Right atrium auricular region (tissue), 2 donors: ENCODE results near the gene PRR14. TPM values are rescaled to one million over a fixed set of nuclear protein-coding genes. Genes with fewer than 3 reads are reported as not detected.

Experiments
- DNase-seq: peaks from one replicate; pipeline ENCODE4 v3.0.0-alpha.2; 2019; ENCODE audit warnings: low spot score
- H3K27ac ChIP-seq, 2 donors: fragments of 200-600 bp; sonication (generic); 1 replicate in 1 of 2; 2 replicates in 1 of 2; pipeline ENCODE4 v1.5.1; 2016 to 2019
- H3K27me3 ChIP-seq, 2 donors: fragments of 200-600 bp; sonication (generic); one replicate each; pipeline versions ENCODE4 v1.5.1 to v1.6.0; 2017 to 2019
- H3K36me3 ChIP-seq: fragments of 200-600 bp; sonication (generic); one replicate; pipeline ENCODE4 v1.5.1; 2016
- H3K4me1 ChIP-seq, 2 donors: fragments of 200-600 bp; sonication (generic); one replicate each; pipeline versions ENCODE4 v1.5.1 to v1.6.0; 2017 to 2019
- H3K4me3 ChIP-seq, 2 donors: fragments of 200-600 bp; sonication (generic); 1 replicate in 1 of 2; 2 replicates in 1 of 2; pipeline ENCODE4 v1.5.1; 2017 to 2019; ENCODE audit warnings: mild to moderate bottlenecking in 1 of 2, moderate library complexity in 1 of 2
- H3K9me3 ChIP-seq, 2 donors: fragments of 200-600 bp; sonication (generic); one replicate each; pipeline ENCODE4 v1.5.1; 2019
- total RNA-seq, 2 donors: library from RNA; depleted of rRNA; stranded (reverse); fragments of >200 nt; gene quantifications; one replicate each; pipeline ENCODE4 v1.1.0, GENCODE V29; 2016
- TF ChIP-seq, protein P1 (sequence below), 2 donors: fragments of 200-600 bp; sonication (generic); IDR thresholded peaks; one replicate each; pipeline ENCODE4 v1.5.1; 2019; ENCODE audit warnings: antibody characterized with exemption in 2 of 2

The PRR14 gene
- total RNA-seq, 2 donors from 2014 or later: 12.3 to 17.3 TPM

DNA sequence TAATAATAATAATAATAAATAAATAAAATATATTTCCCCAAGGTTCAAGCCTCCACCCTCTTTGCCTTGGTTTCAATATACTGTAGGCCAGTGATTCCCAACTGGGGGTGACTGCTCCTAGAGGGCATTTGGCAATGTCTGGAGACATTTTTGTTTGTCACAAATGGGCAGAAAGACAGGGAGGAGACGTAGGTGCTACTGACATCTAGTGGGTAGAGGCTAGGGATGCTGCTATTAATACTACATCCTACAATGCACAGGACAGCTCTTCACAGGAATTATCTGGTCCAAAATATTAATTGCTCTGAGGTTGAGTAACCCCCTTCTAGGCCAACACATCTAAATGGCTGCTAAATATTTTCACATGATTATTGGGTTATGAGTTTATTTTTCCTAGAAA, 12.8 kb upstream of the PRR14 start:
- Histone ChIP-seq H3K9me3 (no peaks in the 10 kb centered on the region), H3K27ac (no peak overlapping the region), H3K4me3 (no peak overlapping the region), H3K27me3 (no peaks in the 10 kb centered on the region), H3K4me1 (peaks cover 0 to 11% of the 10 kb centered on the region in 2 donors), H3K36me3 (no peaks in the 10 kb centered on the region)
- no peak for DNase-seq
- TF ChIP-seq, protein P1, sequence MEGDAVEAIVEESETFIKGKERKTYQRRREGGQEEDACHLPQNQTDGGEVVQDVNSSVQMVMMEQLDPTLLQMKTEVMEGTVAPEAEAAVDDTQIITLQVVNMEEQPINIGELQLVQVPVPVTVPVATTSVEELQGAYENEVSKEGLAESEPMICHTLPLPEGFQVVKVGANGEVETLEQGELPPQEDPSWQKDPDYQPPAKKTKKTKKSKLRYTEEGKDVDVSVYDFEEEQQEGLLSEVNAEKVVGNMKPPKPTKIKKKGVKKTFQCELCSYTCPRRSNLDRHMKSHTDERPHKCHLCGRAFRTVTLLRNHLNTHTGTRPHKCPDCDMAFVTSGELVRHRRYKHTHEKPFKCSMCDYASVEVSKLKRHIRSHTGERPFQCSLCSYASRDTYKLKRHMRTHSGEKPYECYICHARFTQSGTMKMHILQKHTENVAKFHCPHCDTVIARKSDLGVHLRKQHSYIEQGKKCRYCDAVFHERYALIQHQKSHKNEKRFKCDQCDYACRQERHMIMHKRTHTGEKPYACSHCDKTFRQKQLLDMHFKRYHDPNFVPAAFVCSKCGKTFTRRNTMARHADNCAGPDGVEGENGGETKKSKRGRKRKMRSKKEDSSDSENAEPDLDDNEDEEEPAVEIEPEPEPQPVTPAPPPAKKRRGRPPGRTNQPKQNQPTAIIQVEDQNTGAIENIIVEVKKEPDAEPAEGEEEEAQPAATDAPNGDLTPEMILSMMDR (IDR thresholded peaks at IDR 0.05): peak in 1 of 2 donors; percentile 32

DNA sequence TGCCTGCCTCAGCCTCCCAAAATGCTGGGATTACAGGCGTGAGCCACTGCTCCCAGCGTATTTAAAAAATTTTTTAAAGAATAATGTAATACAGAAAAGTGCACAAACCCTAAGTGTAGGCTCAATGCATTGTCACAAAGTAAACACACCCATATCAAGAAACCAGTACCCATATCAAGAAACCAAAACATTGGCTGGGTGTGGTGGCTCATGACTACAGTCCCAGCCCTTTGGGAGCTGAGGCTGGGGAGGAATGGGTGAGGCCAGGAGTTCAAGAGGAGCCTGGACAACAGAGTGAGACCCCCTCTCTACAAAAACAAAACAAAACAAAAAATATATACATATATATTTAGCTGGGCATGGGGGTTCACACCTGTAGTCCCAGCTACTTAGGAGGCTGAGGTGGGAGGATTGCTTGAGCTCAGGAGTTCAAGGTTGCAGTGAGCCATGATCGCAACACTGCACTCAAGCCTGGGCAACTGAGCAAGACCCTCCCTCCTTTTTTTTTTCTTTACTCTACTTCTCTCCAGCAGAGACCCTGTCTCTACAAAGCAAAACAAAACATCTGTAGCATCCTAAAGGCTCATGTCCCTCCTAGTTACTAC, 9.3 kb upstream of the PRR14 start:
- H3K27ac ChIP-seq: no peak overlapping the region
- H3K4me1 ChIP-seq: no peaks in the 10 kb centered on the region
- no peaks in the 10 kb centered on the region for H3K27me3 ChIP-seq
- TF ChIP-seq, protein P1 (IDR thresholded peaks at IDR 0.05): no peak
- H3K9me3 ChIP-seq: no peaks in the 10 kb centered on the region
- no peaks in the 10 kb centered on the region for H3K36me3 ChIP-seq
- H3K4me3 ChIP-seq: no peak overlapping the region
- DNase-seq: no peak

DNA sequence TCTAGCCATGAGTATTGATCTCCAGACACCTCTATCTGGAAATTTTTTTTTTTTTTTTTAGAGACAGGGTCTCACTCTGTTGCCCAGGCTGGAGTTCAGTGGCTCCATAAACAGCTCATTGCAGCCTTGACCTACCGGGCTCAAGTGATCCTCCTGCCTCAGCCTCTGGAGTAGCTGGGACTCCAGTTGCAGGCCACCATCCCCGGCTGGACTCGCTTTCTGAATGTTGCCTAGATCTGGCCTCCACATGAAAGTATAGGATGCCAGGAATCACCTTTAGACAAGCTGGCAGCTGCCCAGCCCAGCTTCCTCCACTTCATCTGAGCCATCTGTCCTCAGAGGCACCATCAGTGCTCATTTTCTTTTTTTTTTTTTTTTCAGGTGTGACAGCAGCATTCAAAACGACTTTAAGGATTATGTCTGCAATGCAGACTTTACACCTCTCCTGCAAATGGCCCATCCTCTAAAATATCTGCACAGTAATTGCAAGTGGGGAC, 6.4 kb upstream of the PRR14 start:
- H3K27me3 ChIP-seq: no peaks in the 10 kb centered on the region
- H3K4me1 ChIP-seq: no peaks in the 10 kb centered on the region
- H3K27ac ChIP-seq: no peak overlapping the region
- H3K36me3 ChIP-seq: no peaks in the 10 kb centered on the region
- TF ChIP-seq, protein P1 (IDR thresholded peaks at IDR 0.05): no peak
- no peaks in the 10 kb centered on the region for H3K9me3 ChIP-seq
- no peak for DNase-seq
- H3K4me3 ChIP-seq: no peak overlapping the region

DNA sequence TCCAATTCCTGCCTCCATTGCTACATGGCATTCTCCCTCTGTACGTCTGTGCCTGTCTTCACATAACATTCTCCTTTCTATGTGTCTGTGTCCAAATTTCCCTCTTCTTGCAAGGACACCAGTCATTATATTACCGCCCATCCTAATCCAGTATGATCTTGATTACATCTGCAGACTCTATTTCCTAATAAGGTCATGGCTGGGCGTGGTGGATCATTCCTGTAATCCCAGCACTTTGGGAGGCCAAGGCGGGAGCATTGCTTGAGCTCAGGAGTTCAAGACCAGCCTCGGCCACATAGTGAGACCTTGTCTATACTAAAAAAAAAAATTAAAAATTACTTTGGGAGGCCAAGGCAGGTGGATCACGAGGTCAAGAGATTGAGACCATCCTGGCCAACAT, 5.0 kb upstream of the PRR14 start:
- TF ChIP-seq, protein P1 (IDR thresholded peaks at IDR 0.05): no peak
- no peak for DNase-seq
- H3K9me3 ChIP-seq: no peaks in the 10 kb centered on the region
- no peaks in the 10 kb centered on the region for H3K27me3 ChIP-seq
- H3K4me1 ChIP-seq: peaks cover 0 to 5% of the 10 kb centered on the region in 2 donors
- H3K4me3 ChIP-seq: no peak overlapping the region
- no peaks in the 10 kb centered on the region for H3K36me3 ChIP-seq
- H3K27ac ChIP-seq: no peak overlapping the region

DNA sequence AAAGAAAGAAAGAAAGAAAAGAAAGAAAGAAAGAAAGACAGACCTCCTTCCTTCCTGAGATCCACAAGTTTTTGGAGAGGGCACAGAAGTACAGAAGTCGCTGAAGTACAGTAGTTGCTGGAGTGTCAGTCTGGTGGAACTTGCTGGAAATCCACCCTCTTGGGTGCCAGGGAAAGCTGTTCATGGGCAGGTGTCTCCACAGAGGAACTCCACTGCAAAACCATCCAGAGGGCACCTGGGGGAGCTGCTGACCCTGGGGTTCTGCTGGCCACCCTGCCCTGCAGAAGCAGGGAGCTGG, 3.5 kb upstream of the PRR14 start:
- no peak for DNase-seq
- no peaks in the 10 kb centered on the region for H3K36me3 ChIP-seq

More for the DNA sequence above, 3.5 kb upstream of the PRR14 start:
- TF ChIP-seq, protein P1 (IDR thresholded peaks at IDR 0.05): no peak
- peaks cover 0 to 13% of the 10 kb centered on the region in 2 donors for H3K4me1 ChIP-seq
- no peaks in the 10 kb centered on the region for H3K9me3 ChIP-seq
- no peaks in the 10 kb centered on the region for H3K27me3 ChIP-seq
- H3K27ac ChIP-seq: no peak overlapping the region
- no peak overlapping the region for H3K4me3 ChIP-seq
